NB4 (cell line): Measurements from ENCODE around the gene MPP3.

Source experiments
- MYC ChIP-seq: IDR thresholded peaks from 2 replicates; pipeline ENCODE4 v1.6.1; 2011; ENCODE audit warnings: low read depth, low read length
- POLR2A ChIP-seq: IDR thresholded peaks from 2 replicates; pipeline ENCODE4 v1.6.1; 2011; ENCODE audit warnings: mild to moderate bottlenecking; ENCODE audit not compliant: insufficient read length; ENCODE audit errors: extremely low read depth
- TF ChIP-seq, protein P1 (sequence below): IDR thresholded peaks from one replicate; pipeline ENCODE4 v1.5.1; 2012; ENCODE audit warnings: low read depth, low read length

DNA sequence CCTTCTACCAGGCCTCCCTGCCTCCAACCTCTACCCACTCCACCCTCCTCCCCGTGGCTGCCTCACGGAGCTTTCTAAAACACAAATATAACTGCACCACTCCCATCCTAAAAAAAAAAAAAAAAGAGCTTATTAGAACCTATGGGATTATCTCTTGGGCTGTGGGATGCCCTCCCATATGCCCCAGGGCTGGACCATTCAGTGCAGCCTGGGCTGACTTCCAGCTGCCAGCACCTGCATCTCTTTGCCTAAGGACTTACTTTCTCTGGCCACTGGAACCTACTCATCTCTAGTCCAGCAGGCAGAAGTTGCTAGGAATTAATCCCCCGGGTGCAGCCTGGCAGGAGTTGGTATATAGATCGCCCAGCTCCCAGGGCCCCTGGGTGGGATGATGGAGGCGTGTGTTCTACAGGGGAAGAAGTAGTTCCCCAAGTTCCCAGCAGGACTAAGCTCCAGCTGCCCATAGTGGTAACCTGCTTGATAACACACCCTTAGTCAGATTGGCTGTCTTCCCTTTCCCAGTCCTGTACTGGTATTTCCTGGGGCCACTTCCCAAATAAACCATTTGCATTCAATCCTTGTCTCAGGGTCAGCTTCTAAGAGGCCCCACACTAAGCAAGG lies 10.3 kb downstream of the MPP3 start:
- TF ChIP-seq, protein P1, sequence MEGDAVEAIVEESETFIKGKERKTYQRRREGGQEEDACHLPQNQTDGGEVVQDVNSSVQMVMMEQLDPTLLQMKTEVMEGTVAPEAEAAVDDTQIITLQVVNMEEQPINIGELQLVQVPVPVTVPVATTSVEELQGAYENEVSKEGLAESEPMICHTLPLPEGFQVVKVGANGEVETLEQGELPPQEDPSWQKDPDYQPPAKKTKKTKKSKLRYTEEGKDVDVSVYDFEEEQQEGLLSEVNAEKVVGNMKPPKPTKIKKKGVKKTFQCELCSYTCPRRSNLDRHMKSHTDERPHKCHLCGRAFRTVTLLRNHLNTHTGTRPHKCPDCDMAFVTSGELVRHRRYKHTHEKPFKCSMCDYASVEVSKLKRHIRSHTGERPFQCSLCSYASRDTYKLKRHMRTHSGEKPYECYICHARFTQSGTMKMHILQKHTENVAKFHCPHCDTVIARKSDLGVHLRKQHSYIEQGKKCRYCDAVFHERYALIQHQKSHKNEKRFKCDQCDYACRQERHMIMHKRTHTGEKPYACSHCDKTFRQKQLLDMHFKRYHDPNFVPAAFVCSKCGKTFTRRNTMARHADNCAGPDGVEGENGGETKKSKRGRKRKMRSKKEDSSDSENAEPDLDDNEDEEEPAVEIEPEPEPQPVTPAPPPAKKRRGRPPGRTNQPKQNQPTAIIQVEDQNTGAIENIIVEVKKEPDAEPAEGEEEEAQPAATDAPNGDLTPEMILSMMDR = no peak
- no peak for TF ChIP-seq POLR2A
- TF ChIP-seq MYC = no peak
